ENCODE data around the gene SRPX2. TPM values are rescaled to one million over a fixed set of nuclear protein-coding genes. Genes with fewer than 3 reads are reported as not detected.

Gene SRPX2
- polyA plus RNA-seq, 1 of the 3 experiments (the other 2 are of a cell fraction), result 14.5 TPM

- TF ChIP-seq JUND (IDR thresholded peaks at IDR 0.05) (no peak), RFX5 (IDR thresholded peaks at IDR 0.05; ENCODE audit: low read length) (no peak), EP300 (IDR thresholded peaks at IDR 0.05; ENCODE audit: borderline replicate concordance in 1 of 2, low read depth in 1 of 2, low read length in 1 of 2) (no peak)
- H3K79me2 ChIP-seq (ENCODE audit: insufficient read depth), result no peaks in the 10 kb centered on the region
- H3K36me3 ChIP-seq (replicated peaks in 1 of 2; ENCODE audit: control insufficient read depth in 1 of 2, insufficient read depth in 2 of 2, low read length in 1 of 2), result no peaks in the 10 kb centered on the region
- H3K4me2 ChIP-seq, result no peak overlapping the region
- POLR2A ChIA-PET, result no interaction called here
- 37% methylated on average over 4 of the region's 4 CpGs for WGBS (ENCODE audit: low lambda C conversion rate)
- CTCF ChIA-PET, result interaction anchor here (0.9 to 3.8 kb wide), 6 partner anchors 8 to 106 kb away, joined by 3 to 14 read pairs (median 6); partner anchors contain the start of gene TSPAN6
- H3K4me3 ChIP-seq (ENCODE audit: low read depth in 2 of 2, low read length in 1 of 2), result no peak overlapping the region
- H3K9ac ChIP-seq, result no peak overlapping the region
- no peak for DNase-seq
- H3K9me2 ChIP-seq, result no peaks in the 10 kb centered on the region
- H3K9me3 ChIP-seq, result no peaks in the 10 kb centered on the region
- no peaks in the 10 kb centered on the region for H3F3A ChIP-seq (replicated peaks; ENCODE audit: insufficient read depth)
- no peaks in the 10 kb centered on the region for H4K20me1 ChIP-seq (ENCODE audit: insufficient read depth)
- no peaks in the 10 kb centered on the region; the same call in 1 of the 2 replicates for H3K27me3 ChIP-seq (ENCODE audit: insufficient read depth)
- no peak overlapping the region for H2AFZ ChIP-seq (ENCODE audit: low read depth)
- no peak overlapping the region for H3K27ac ChIP-seq (ENCODE audit: low read depth in 2 of 2, low read length in 1 of 2)
- H3K4me1 ChIP-seq (ENCODE audit: control insufficient read depth in 1 of 2, insufficient read depth in 2 of 2, low read depth in 1 of 2, low read length in 1 of 2), result no peaks in the 10 kb centered on the region
These were observed 18.8 kb downstream of the SRPX2 start for GRCh38 chrX:100662796-100663195.

GRCh38 chrX:100663642-100664041, 19.6 kb downstream of the SRPX2 start:
- H3K27ac ChIP-seq (ENCODE audit: low read depth in 2 of 2, low read length in 1 of 2), result no peak overlapping the region
- H3K9me3 ChIP-seq, result no peaks in the 10 kb centered on the region
- WGBS (ENCODE audit: low lambda C conversion rate), result 43% methylated on average over 2 of the region's 2 CpGs
- H3K9ac ChIP-seq, result no peak overlapping the region
- no peak for DNase-seq
- TF ChIP-seq NRF1 (IDR thresholded peaks at IDR 0.05; ENCODE audit: low read depth, low read length) (no peak), FOXM1 (IDR thresholded peaks at IDR 0.05; ENCODE audit: low read depth) (no peak), MXI1 (IDR thresholded peaks at IDR 0.05; ENCODE audit: low read depth, low read length) (no peak), EZH2phosphoT487 (IDR thresholded peaks at IDR 0.05; ENCODE audit: borderline replicate concordance, low read depth) (no peak), GATA2 (CRISPR knock-in tag; IDR thresholded peaks at IDR 0.05) (no peak)
- no peak overlapping the region for H3K4me3 ChIP-seq (ENCODE audit: low read depth in 2 of 2, low read length in 1 of 2)
- H3K27me3 ChIP-seq (ENCODE audit: insufficient read depth), result no peaks in the 10 kb centered on the region; the same call in 1 of the 2 replicates
- no peaks in the 10 kb centered on the region for H3K9me2 ChIP-seq
- H3K79me2 ChIP-seq (ENCODE audit: insufficient read depth), result no peaks in the 10 kb centered on the region
- ChIA-PET POLR2A (no interaction called here), CTCF (interaction anchor here (1.4 to 3.8 kb wide), 4 partner anchors 8 to 105 kb away, joined by 3 to 14 read pairs (median 10); partner anchors contain the start of gene TSPAN6)
- H3K4me1 ChIP-seq (ENCODE audit: control insufficient read depth in 1 of 2, insufficient read depth in 2 of 2, low read depth in 1 of 2, low read length in 1 of 2), result no peaks in the 10 kb centered on the region
- H4K20me1 ChIP-seq (ENCODE audit: insufficient read depth), result no peaks in the 10 kb centered on the region
- H3F3A ChIP-seq (replicated peaks; ENCODE audit: insufficient read depth), result no peaks in the 10 kb centered on the region
- no peak overlapping the region for H2AFZ ChIP-seq (ENCODE audit: low read depth)
- no peaks in the 10 kb centered on the region for H3K36me3 ChIP-seq (replicated peaks in 1 of 2; ENCODE audit: control insufficient read depth in 1 of 2, insufficient read depth in 2 of 2, low read length in 1 of 2)
- H3K4me2 ChIP-seq, result no peak overlapping the region

- H3K4me2 ChIP-seq, result no peak overlapping the region
- TF ChIP-seq CHD2 (IDR thresholded peaks at IDR 0.05; ENCODE audit: low read length, partially characterized antibody) (no peak), GATA2 (CRISPR knock-in tag; IDR thresholded peaks at IDR 0.05) (no peak), RFX5 (IDR thresholded peaks at IDR 0.05; ENCODE audit: low read length) (no peak), NFIC (IDR thresholded peaks at IDR 0.05; ENCODE audit: borderline replicate concordance) (no peak), IRF3 (IDR thresholded peaks at IDR 0.05; ENCODE audit: low read depth, low read length) (no peak), SMC3 (IDR thresholded peaks at IDR 0.05; ENCODE audit: low read depth, low read length) (no peak), RXRA (IDR thresholded peaks at IDR 0.05; ENCODE audit: borderline replicate concordance, low read depth) (no peak), CTCF (IDR thresholded peaks at IDR 0.05) (no peak), MEF2A (IDR thresholded peaks at IDR 0.05; ENCODE audit: borderline replicate concordance, low read depth) (no peak)
- H3K9ac ChIP-seq, result no peak overlapping the region
- H2AFZ ChIP-seq (ENCODE audit: low read depth), result no peak overlapping the region
- no peaks in the 10 kb centered on the region for H3K9me2 ChIP-seq
- no CpG with 5 or more reads among the region's 3 CpGs for WGBS (ENCODE audit: low lambda C conversion rate)
- H3K9me3 ChIP-seq, result no peaks in the 10 kb centered on the region
- no peaks in the 10 kb centered on the region for H3F3A ChIP-seq (replicated peaks; ENCODE audit: insufficient read depth)
- H4K20me1 ChIP-seq (ENCODE audit: insufficient read depth), result no peaks in the 10 kb centered on the region
- H3K4me1 ChIP-seq (ENCODE audit: control insufficient read depth in 1 of 2, insufficient read depth in 2 of 2, low read depth in 1 of 2, low read length in 1 of 2), result no peaks in the 10 kb centered on the region
- no peaks in the 10 kb centered on the region for H3K79me2 ChIP-seq (ENCODE audit: insufficient read depth)
- H3K4me3 ChIP-seq (ENCODE audit: low read depth in 2 of 2, low read length in 1 of 2), result no peak overlapping the region
- no peaks in the 10 kb centered on the region; the same call in 1 of the 2 replicates for H3K27me3 ChIP-seq (ENCODE audit: insufficient read depth)
- no peak for DNase-seq
- POLR2A ChIA-PET, result no interaction called here
- H3K27ac ChIP-seq (ENCODE audit: low read depth in 2 of 2, low read length in 1 of 2), result no peak overlapping the region
- CTCF ChIA-PET, result interaction anchor here (3.9 to 4.0 kb wide), 2 partner anchors 13 to 96 kb away, joined by 49 to 61 read pairs; no protein-coding TSS in a partner anchor
- H3K36me3 ChIP-seq (replicated peaks in 1 of 2; ENCODE audit: control insufficient read depth in 1 of 2, insufficient read depth in 2 of 2, low read length in 1 of 2), result no peaks in the 10 kb centered on the region
These were observed 29.0 kb downstream of the SRPX2 start for GRCh38 chrX:100672966-100673365.
